ENCODE data around the gene CCDC85A.

Gene CCDC85A

DNA sequence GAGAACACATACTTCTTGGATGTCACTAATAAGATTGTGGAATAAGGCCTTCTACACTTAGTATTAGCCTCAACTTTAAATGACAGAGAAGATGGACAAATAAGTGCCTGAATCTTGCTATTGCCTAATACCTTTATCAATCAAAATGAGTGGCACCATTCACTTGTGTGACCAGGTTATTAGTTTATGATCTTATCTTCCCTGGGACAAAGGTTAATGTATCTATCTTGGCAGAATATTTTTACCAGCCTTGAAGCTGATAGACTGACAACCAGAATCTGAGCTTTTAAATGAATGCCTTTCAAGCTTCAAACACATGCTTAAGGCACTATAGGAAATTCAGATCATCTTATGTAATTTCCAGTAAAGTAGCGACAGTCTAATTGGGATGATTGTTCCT lies 202.9 kb downstream of the CCDC85A start:
- Mint-ChIP-seq H3K4me1 (no peaks in the 10 kb centered on the region), H3K27ac (no peak overlapping the region), H3K4me3 (no peak overlapping the region), H3K27me3 (no peaks in the 10 kb centered on the region), H3K9me3 (no peaks in the 10 kb centered on the region), H3K36me3 (no peaks in the 10 kb centered on the region)

DNA sequence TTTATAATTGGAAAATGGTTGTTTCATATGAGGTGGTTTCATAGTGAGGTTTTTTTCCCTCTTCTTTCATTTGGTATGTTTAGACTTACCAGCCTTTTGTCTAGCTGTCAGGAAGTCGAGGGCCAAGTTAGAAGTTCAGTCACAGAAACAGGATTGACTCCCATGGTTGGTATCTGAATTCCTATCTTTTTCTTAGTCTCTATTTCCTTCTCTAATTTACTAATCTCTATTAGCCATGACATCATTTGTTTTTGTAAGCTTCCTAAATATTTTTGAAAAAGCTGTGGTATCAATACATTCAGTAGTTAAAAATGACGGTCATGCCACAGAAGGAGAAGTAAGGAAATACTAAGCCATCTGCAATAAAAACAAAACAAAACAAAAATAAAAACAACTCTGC lies 206.9 kb downstream of the CCDC85A start:
- H3K9me3 Mint-ChIP-seq, result no peaks in the 10 kb centered on the region
- no peaks in the 10 kb centered on the region for H3K36me3 Mint-ChIP-seq
- H3K27ac Mint-ChIP-seq, result no peak overlapping the region

DNA sequence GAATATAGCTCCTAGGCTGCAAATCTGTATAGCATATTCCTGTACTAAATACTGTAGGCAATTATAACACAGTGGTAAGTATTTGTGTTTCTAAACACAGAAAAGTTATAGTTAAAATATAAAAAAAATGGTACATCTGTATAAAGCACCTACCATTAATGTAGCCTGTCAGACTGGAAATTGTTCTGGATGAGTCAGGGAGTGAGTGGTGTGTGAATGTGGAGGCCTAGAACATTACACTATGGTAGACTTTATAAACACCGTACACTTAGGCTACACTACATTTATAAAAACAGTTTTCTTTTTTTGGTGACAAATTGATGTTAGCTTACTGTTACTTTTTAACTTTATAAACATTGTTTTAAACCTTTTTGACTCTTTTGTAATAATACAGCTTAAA lies 226.3 kb downstream of the CCDC85A start:
- Mint-ChIP-seq H3K27ac (no peak overlapping the region), H3K27me3 (no peaks in the 10 kb centered on the region), H3K9me3 (no peaks in the 10 kb centered on the region), H3K4me1 (no peaks in the 10 kb centered on the region), H3K4me3 (no peak overlapping the region), H3K36me3 (no peaks in the 10 kb centered on the region)

More for the DNA sequence above, 206.9 kb downstream of the CCDC85A start:
- H3K27me3 Mint-ChIP-seq, result no peaks in the 10 kb centered on the region
- H3K4me1 Mint-ChIP-seq, result no peaks in the 10 kb centered on the region
- H3K4me3 Mint-ChIP-seq, result no peak overlapping the region

DNA sequence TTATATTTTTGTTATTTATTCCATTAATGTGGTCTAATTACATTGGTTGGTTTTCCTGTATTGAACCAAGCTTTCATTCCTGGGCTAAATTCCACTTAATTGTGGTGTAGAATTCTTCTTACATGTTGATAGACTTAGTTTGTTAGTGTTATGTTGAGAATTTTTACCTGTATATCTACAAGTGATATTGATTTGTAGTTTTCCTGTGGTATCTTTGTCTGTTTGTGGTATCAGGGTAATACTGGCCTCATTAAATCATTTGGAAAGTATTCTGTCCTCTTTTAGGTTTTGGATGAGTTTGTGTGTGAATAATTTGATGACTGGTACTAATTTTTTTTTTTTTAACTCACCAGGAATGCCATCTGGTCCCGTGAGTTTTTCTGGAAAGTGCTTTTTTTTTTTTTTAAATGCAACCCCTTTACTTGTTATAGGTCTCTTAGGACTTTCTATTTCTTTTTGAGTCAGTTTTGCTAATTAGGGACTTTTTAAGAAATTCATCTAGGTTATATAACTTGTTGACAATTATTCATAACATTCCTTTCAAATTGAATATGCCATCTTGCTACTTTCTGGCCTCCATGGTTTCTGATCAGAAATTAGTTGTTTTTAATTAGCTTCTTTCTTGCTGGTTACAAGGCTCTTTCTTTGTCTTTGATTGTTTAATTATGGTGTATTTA lies 232.8 kb downstream of the CCDC85A start:
- Mint-ChIP-seq H3K9me3 (peaks cover 6% of the 10 kb centered on the region), H3K36me3 (no peaks in the 10 kb centered on the region), H3K27ac (no peak overlapping the region), H3K27me3 (no peaks in the 10 kb centered on the region), H3K4me1 (no peaks in the 10 kb centered on the region), H3K4me3 (no peak overlapping the region)

All from activated naive CD4-positive, alpha-beta T cell treated with anti-CD3 and anti-CD28 coated beads, Interleukin-2, amount 50 U/mL, for 24 hours (primary cell).